Activated naive CD4-positive, alpha-beta T cell treated with anti-CD3 and anti-CD28 coated beads for 36 hours (primary cell): ENCODE results near the gene SLC1A2. TPM values are rescaled to one million over a fixed set of nuclear protein-coding genes. Genes with fewer than 3 reads are reported as not detected.

Experiments
- CTCF ChIA-PET: fragments of 350-600 bp; sonication (Branson Sonifier 250); formaldehyde crosslinking; loops from one replicate; lab custom pipeline; 2021; ENCODE audit warnings: antibody characterized with exemption; lab: Charles Lee
- DNase-seq: peaks from one replicate; pipeline ENCODE4 v3.0.0-alpha.2; 2020
- H3K27ac Mint-ChIP-seq: one replicate; pipeline ENCODE4 v1.8.0; 2021; ENCODE audit warnings: mild to moderate bottlenecking, mixed read lengths
- H3K27me3 Mint-ChIP-seq: one replicate; pipeline ENCODE4 v1.8.0; 2021; ENCODE audit warnings: low read depth, mixed read lengths
- H3K36me3 Mint-ChIP-seq: one replicate; pipeline ENCODE4 v1.8.0; 2021; ENCODE audit warnings: low read depth, mixed read lengths
- H3K4me1 Mint-ChIP-seq: one replicate; pipeline ENCODE4 v1.8.0; 2021; ENCODE audit warnings: low read depth, mixed read lengths
- H3K4me3 Mint-ChIP-seq: one replicate; pipeline ENCODE4 v1.8.0; 2021; ENCODE audit warnings: mild to moderate bottlenecking, moderate library complexity, mixed read lengths
- H3K9me3 Mint-ChIP-seq: one replicate; pipeline ENCODE4 v1.8.0; 2021; ENCODE audit warnings: mixed read lengths
- intact Hi-C: fragments of 100-400 bp; cut with micrococcal nuclease; formaldehyde crosslinking; loops from one replicate; pipeline ENCODE4 v1.15.1; 2023
- total RNA-seq, 2 experiments: library from RNA; stranded (reverse); gene quantifications; one replicate each; pipeline ENCODE4 v1.2.3, GENCODE V29; 2021

Gene SLC1A2
- total RNA-seq, 2 experiments from 2014 or later: not detected

- no peaks in the 10 kb centered on the region for H3K27me3 Mint-ChIP-seq
- no peaks in the 10 kb centered on the region for H3K36me3 Mint-ChIP-seq
- peaks cover 48% of the 10 kb centered on the region for H3K4me1 Mint-ChIP-seq
- H3K27ac Mint-ChIP-seq: peak overlapping the region; percentile 51
- intact Hi-C loops: loop anchor here (2.0 to 10.0 kb wide), 3 partner anchors 86 to 1096 kb away; no protein-coding TSS in a partner anchor
- DNase-seq: no peak
- no peaks in the 10 kb centered on the region for H3K9me3 Mint-ChIP-seq
- H3K4me3 Mint-ChIP-seq: no peak overlapping the region
- CTCF ChIA-PET: interaction anchor here (0.6 to 0.8 kb wide), 2 partner anchors 20 to 41 kb away, joined by 3 read pairs; no protein-coding TSS in a partner anchor
Observed at GRCh38 chr11:35330156-35330889, 89.0 kb downstream of the SLC1A2 start.

- H3K36me3 Mint-ChIP-seq: no peaks in the 10 kb centered on the region
- CTCF ChIA-PET: interaction anchor here (0.8 to 1.1 kb wide), 3 partner anchors 11 to 24 kb away, joined by 3 to 4 read pairs (median 3); no protein-coding TSS in a partner anchor
- peaks cover 40% of the 10 kb centered on the region for H3K4me1 Mint-ChIP-seq
- intact Hi-C loops: no loop called here
- no peak overlapping the region for H3K4me3 Mint-ChIP-seq
- no peaks in the 10 kb centered on the region for H3K27me3 Mint-ChIP-seq
- H3K27ac Mint-ChIP-seq: no peak overlapping the region
- H3K9me3 Mint-ChIP-seq: no peaks in the 10 kb centered on the region
- DNase-seq: no peak
Observed at GRCh38 chr11:35327829-35328228, 91.5 kb downstream of the SLC1A2 start.

- no peak overlapping the region for H3K27ac Mint-ChIP-seq
- H3K4me1 Mint-ChIP-seq: peaks cover 31% of the 10 kb centered on the region
- H3K27me3 Mint-ChIP-seq: no peaks in the 10 kb centered on the region
- CTCF ChIA-PET: interaction anchor here (0.8 to 1.3 kb wide), 2 partner anchors 65 to 419 kb away, joined by 3 read pairs; no protein-coding TSS in a partner anchor
- no peak for DNase-seq
- H3K36me3 Mint-ChIP-seq: no peaks in the 10 kb centered on the region
- intact Hi-C loops: no loop called here
- no peak overlapping the region for H3K4me3 Mint-ChIP-seq
- H3K9me3 Mint-ChIP-seq: no peaks in the 10 kb centered on the region
Observed at GRCh38 chr11:35326266-35326879, 93.0 kb downstream of the SLC1A2 start.

GRCh38 chr11:35324981-35325380 lies 94.4 kb downstream of the SLC1A2 start:
- no peak for DNase-seq
- peaks cover 18% of the 10 kb centered on the region for H3K4me1 Mint-ChIP-seq
- H3K36me3 Mint-ChIP-seq: no peaks in the 10 kb centered on the region

GRCh38 chr11:35324183-35324886 lies 95.0 kb downstream of the SLC1A2 start:
- no peaks in the 10 kb centered on the region for H3K36me3 Mint-ChIP-seq
- peaks cover 17% of the 10 kb centered on the region for H3K4me1 Mint-ChIP-seq
- H3K27me3 Mint-ChIP-seq: no peaks in the 10 kb centered on the region
- no peaks in the 10 kb centered on the region for H3K9me3 Mint-ChIP-seq
- DNase-seq: no peak
- H3K4me3 Mint-ChIP-seq: no peak overlapping the region
- intact Hi-C loops: no loop called here
- CTCF ChIA-PET: interaction anchor here (0.5 to 1.6 kb wide), 3 partner anchors 10 to 398 kb away, joined by 3 to 4 read pairs (median 3); no protein-coding TSS in a partner anchor
- no peak overlapping the region for H3K27ac Mint-ChIP-seq

More at GRCh38 chr11:35324981-35325380, 94.4 kb downstream of the SLC1A2 start:
- no peak overlapping the region for H3K27ac Mint-ChIP-seq
- intact Hi-C loops: no loop called here
- no peak overlapping the region for H3K4me3 Mint-ChIP-seq
- CTCF ChIA-PET: interaction anchor here (0.7 to 1.6 kb wide), 2 partner anchors 11 to 398 kb away, joined by 3 to 4 read pairs; no protein-coding TSS in a partner anchor
- no peaks in the 10 kb centered on the region for H3K27me3 Mint-ChIP-seq
- no peaks in the 10 kb centered on the region for H3K9me3 Mint-ChIP-seq

GRCh38 chr11:35323076-35323868 lies 96.1 kb downstream of the SLC1A2 start:
- Mint-ChIP-seq H3K27ac (no peak overlapping the region), H3K27me3 (no peaks in the 10 kb centered on the region), H3K9me3 (no peaks in the 10 kb centered on the region), H3K4me1 (peaks cover 26% of the 10 kb centered on the region), H3K4me3 (no peak overlapping the region), H3K36me3 (no peaks in the 10 kb centered on the region)
- intact Hi-C loops: no loop called here
- DNase-seq: no peak
- CTCF ChIA-PET: interaction anchor here (1.6 kb wide), 1 partner anchor 397 kb away, joined by 4 read pairs; no protein-coding TSS in a partner anchor

- Mint-ChIP-seq H3K4me3 (no peak overlapping the region), H3K27ac (no peak overlapping the region), H3K36me3 (no peaks in the 10 kb centered on the region), H3K27me3 (no peaks in the 10 kb centered on the region), H3K4me1 (peaks cover 20% of the 10 kb centered on the region), H3K9me3 (no peaks in the 10 kb centered on the region)
- CTCF ChIA-PET: no interaction called here
- intact Hi-C loops: no loop called here
- no peak for DNase-seq
Observed at GRCh38 chr11:35322318-35322979, 96.9 kb downstream of the SLC1A2 start.

GRCh38 chr11:35321532-35322317 lies 97.6 kb downstream of the SLC1A2 start:
- CTCF ChIA-PET: no interaction called here
- intact Hi-C loops: no loop called here
- Mint-ChIP-seq H3K4me1 (peaks cover 20% of the 10 kb centered on the region), H3K27ac (no peak overlapping the region), H3K36me3 (no peaks in the 10 kb centered on the region), H3K4me3 (no peak overlapping the region), H3K27me3 (no peaks in the 10 kb centered on the region), H3K9me3 (no peaks in the 10 kb centered on the region)
- DNase-seq: no peak

GRCh38 chr11:35321111-35321510 lies 98.2 kb downstream of the SLC1A2 start:
- Mint-ChIP-seq H3K4me3 (no peak overlapping the region), H3K4me1 (peaks cover 22% of the 10 kb centered on the region), H3K36me3 (no peaks in the 10 kb centered on the region), H3K9me3 (no peaks in the 10 kb centered on the region), H3K27me3 (no peaks in the 10 kb centered on the region), H3K27ac (no peak overlapping the region)
- DNase-seq: no peak
- CTCF ChIA-PET: no interaction called here
- intact Hi-C loops: no loop called here

- H3K4me3 Mint-ChIP-seq: no peak overlapping the region
- H3K4me1 Mint-ChIP-seq: peaks cover 19% of the 10 kb centered on the region
- CTCF ChIA-PET: interaction anchor here (0.6 to 1.5 kb wide), 3 partner anchors 10 to 73 kb away, joined by 3 read pairs; no protein-coding TSS in a partner anchor
- H3K27ac Mint-ChIP-seq: no peak overlapping the region
- DNase-seq: no peak
- H3K9me3 Mint-ChIP-seq: no peaks in the 10 kb centered on the region
- intact Hi-C loops: no loop called here
- H3K27me3 Mint-ChIP-seq: no peaks in the 10 kb centered on the region
- H3K36me3 Mint-ChIP-seq: no peaks in the 10 kb centered on the region
Observed at GRCh38 chr11:35318977-35319925, 100.1 kb downstream of the SLC1A2 start.
